Activated naive CD4-positive, alpha-beta T cell treated with anti-CD3 and anti-CD28 coated beads, Interleukin-2, amount 50 U/mL, for 16 hours (primary cell): ENCODE measurements around the gene COL13A1.

Experiments
- DNase-seq: peaks from one replicate; pipeline ENCODE4 v3.0.0-alpha.2; 2020

COL13A1 gene

GRCh38 chr10:69801434-69802315 is at the start of gene COL13A1:
TSS of gene COL13A1 (plus strand) at chr10:69801906. CDS start at chr10:69802424, 518 bp downstream.
- no peak for DNase-seq

DNA sequence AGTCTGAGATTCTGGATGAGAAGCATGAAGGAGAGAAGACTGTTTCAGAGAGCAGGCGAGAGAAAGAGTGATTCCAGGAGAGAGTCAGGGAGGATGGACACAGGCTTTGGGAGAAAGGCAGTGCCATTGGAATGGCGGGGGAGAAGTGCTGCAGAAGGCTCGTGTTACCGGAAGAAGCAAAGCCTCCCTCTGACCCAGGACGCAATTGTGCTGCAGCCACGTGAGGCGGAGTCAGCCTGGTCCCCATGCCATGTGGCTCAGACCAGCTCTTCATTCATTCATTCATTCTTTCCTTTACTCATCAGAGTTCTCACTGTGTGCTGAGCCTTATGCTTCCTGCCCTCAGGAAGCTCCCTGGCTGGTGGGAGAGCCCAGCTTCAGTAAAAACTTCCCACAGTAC is 49.2 kb upstream of the COL13A1 start:
- DNase-seq, result no peak

DNA sequence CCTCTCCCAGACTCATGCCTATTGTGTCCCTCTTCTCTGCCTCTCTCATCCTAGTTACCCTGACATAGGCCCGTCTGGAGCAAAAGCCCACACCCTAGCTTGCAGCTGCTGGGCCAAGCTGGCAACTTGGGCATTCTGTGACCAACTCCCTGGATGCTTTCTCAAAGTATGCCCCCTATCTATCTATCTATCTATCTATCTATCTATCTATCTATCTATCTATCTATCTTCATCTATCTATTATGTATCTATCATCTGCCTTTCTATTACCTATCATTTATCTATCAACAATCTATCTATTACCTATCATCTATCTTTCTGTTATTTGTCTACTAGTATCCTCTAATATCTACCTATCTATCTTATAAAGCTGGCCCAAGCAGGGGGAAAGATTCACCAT is 45.4 kb upstream of the COL13A1 start:
- no peak for DNase-seq

DNA sequence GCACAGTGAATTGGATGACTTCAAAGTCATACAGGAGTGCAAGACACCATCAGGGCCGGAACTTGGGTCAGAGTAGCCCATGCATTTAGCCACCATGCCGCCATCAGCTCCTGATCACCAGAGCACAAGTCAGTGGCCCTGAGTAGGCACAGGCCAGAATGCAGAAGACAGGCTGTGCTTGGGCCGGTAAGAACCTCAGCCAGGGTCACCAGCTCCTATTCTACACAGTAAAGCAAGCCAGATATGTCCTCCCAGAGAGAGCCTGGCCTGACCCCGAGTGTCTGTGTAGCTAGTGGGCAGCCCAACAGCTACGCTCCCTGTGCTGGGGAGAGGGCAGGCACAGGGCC is 44.5 kb upstream of the COL13A1 start:
- DNase-seq, result no peak

DNA sequence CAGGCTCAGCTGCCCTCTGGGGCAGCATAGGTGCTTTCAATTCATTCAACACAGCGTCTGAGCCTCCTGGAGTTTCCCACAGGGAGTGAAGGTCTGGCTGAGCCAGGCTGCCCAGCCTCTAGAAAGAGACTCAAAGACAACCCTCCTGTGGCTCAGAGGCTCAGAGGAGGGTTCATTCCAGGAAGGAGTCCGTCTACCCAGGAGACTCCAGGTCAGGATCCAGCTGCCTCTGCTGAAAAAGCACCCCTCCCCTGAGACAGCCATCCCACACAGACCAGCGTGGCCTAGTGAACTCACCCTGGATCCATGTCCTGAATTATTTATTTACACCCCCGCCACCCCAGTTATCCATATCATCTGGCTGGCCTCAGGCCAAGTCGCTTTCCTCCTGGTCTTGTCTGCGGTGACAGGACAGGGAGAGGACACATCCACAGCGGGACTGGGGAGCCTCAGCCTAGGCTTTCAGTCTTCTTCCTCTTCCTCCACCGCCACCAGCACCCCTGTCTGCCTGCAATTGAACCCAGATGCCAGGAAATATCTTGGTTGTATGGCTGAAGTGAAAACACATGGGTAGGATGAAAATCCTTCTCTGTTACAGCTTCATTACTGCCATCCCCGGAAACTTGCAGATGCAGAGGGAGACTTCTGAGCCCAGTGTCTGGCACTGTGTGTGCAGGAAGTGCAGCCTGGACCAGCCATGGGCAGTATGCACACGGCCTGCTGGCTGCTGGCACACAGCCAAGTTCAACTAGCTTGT is 44.0 kb upstream of the COL13A1 start:
- DNase-seq, result no peak

GRCh38 chr10:69758310-69758728 is 43.4 kb upstream of the COL13A1 start:
- no peak for DNase-seq

DNA sequence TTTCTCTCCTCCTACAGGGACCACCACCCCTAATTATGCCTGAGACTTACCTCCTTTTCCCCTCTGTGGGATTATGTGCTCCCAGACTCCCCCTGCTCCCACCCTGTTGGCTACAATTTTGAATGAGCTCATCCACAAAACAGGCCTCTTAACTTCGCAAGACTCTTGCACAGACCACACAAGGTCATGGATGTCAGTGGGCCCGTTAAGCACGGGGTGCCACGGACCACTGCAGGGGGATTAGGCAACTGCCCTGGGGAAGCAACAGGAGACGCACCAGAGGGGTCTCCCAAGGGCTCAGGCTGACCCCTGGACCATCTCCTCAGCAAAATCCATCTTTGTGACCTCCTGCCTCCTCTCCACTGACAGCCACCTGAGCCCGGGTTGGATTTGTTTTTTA is 42.1 kb upstream of the COL13A1 start:
- DNase-seq, result no peak

- no peak for DNase-seq
Measured at GRCh38 chr10:69760072-69760471, 41.6 kb upstream of the COL13A1 start.

GRCh38 chr10:69761320-69761719 is 40.4 kb upstream of the COL13A1 start:
- DNase-seq, result no peak

DNA sequence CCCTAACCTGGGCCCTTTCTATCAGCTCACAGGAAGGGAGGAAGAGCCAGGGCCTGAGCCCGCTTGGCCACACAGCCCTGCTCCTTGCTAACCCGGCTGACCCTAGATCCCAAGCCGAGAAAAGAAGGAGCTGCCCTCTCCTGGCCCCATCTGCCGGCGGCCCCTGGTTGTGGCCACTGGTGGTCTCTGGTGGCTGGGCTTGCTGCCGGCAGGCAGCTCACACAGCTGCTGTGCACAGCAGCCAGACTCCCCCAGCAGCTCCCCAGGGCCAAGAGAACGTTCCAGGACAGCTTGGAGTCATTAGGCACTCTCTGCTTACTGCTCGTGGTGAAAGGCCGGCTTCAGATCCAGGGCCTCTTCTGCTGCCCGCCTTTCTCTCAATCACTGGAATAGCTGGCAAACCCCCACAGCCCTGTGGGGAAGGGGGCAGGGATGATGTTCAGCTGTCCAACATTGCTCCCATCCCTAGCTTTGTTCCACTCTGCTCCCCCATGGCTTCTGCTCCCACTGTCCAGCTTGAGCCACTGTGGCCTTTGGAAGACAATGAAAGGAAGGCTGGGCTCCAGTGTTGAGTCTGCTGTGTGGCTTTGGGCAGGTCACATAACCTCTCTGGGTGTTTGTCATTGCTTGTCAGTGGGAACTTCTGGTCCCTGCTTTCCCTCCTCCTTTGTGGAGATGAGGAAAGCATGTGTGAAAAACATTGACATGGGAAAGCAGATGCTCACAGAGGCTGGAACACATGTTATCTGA is 35.4 kb upstream of the COL13A1 start:
- no peak for DNase-seq

GRCh38 chr10:69767793-69768192 is 33.9 kb upstream of the COL13A1 start:
- no peak for DNase-seq

DNA sequence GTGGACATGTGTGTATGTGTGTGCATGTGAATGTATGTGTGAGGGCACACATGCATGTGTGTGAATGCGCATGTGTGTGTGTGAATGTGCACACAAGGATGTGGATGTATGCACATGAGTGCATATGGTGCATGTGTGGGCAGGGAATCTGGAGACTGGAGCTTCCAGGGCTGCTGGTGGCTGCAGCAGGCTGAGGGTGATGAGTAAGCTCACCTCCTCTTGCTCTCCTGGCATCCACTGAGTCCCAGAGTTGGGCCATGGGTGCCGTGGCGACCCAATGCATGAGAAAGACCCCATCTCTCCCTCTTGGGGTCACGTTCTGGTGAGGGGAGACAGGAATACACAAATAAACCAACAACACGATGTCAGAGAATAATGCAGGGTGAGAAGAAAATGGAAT is 33.3 kb upstream of the COL13A1 start:
- DNase-seq, result no peak

- DNase-seq, result no peak
Measured at GRCh38 chr10:69769395-69769992, 32.2 kb upstream of the COL13A1 start.

- DNase-seq, result no peak
Measured at GRCh38 chr10:69772933-69773704, 28.6 kb upstream of the COL13A1 start.

DNA sequence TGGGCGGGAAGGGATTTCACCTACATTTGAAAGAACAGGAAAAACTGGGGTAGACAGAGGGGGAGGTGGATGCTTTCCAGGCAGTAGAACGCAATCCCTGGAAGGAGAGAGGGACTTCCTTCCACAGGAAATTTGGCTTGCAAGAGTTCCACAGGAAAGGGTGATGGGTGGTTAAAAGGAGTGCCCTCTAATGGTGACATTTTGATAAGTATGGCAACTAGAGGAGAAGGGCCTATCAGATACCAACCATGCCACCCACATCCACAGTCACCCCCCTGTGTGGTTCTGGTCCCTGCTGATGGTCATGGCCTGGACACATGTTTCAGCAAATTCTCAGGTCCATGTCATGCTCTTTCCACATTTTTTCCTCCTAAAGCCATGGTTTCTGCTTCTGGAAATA is 27.1 kb upstream of the COL13A1 start:
- DNase-seq, result no peak

GRCh38 chr10:69780077-69780476 is 21.6 kb upstream of the COL13A1 start:
- DNase-seq, result no peak

GRCh38 chr10:69781576-69781975 is 20.1 kb upstream of the COL13A1 start:
- no peak for DNase-seq

GRCh38 chr10:69783515-69783914 is 18.2 kb upstream of the COL13A1 start:
- DNase-seq, result no peak

GRCh38 chr10:69786791-69787190 is 14.9 kb upstream of the COL13A1 start:
- DNase-seq, result no peak

GRCh38 chr10:69787681-69788080 is 14.0 kb upstream of the COL13A1 start:
- DNase-seq, result no peak

GRCh38 chr10:69789164-69789576 is 12.5 kb upstream of the COL13A1 start:
- DNase-seq, result no peak

GRCh38 chr10:69791812-69792211 is 9.9 kb upstream of the COL13A1 start:
- DNase-seq, result no peak
